Activated B cell treated with CpG ODN at 0.5 μM for 24 hours (primary cell): ENCODE results near the gene HMGXB4. TPM values are rescaled to one million over a fixed set of nuclear protein-coding genes. Genes with fewer than 3 reads are reported as not detected.

ENCODE experiments used
- ATAC-seq: fragments of 200-7000 bp; cut with Tn5 transposase; one replicate; pipeline ENCODE4 v1.10.0; 2021; ENCODE audit warnings: low read depth, mild to moderate bottlenecking, moderate library complexity
- CTCF ChIA-PET: fragments of 350-600 bp; sonication (Branson Sonifier 250); formaldehyde crosslinking; loops from one replicate; lab custom pipeline; 2021; ENCODE audit warnings: antibody characterized with exemption; lab: Charles Lee
- POLR2A ChIA-PET: fragments of 350-600 bp; sonication (Branson Sonifier 250); formaldehyde crosslinking; loops from one replicate; lab custom pipeline; 2021; ENCODE audit warnings: antibody characterized with exemption; lab: Charles Lee
- DNase-seq: peaks from one replicate; pipeline ENCODE4 v3.0.0; 2022
- H3K27ac Mint-ChIP-seq: one replicate; pipeline ENCODE4 v1.8.0; 2020; ENCODE audit warnings: mixed read lengths
- H3K27me3 Mint-ChIP-seq: one replicate; pipeline ENCODE4 v1.8.0; 2021; ENCODE audit warnings: mixed read lengths
- H3K36me3 Mint-ChIP-seq: one replicate; pipeline ENCODE4 v1.8.0; 2021; ENCODE audit warnings: low read depth, mixed read lengths
- H3K4me1 Mint-ChIP-seq: one replicate; pipeline ENCODE4 v1.8.0; 2021; ENCODE audit warnings: mixed read lengths
- H3K4me3 Mint-ChIP-seq: one replicate; pipeline ENCODE4 v1.8.0; 2020; ENCODE audit warnings: mild to moderate bottlenecking, mixed read lengths
- H3K9me3 Mint-ChIP-seq: one replicate; pipeline ENCODE4 v1.8.0; 2020; ENCODE audit warnings: mixed read lengths
- CTCF ChIP-seq: fragments of 200-600 bp; IDR thresholded peaks from one replicate; pipeline ENCODE4 v1.8.0; 2022; ENCODE audit warnings: antibody characterized with exemption, mild to moderate bottlenecking
- intact Hi-C: fragments of 100-400 bp; cut with micrococcal nuclease; formaldehyde crosslinking; loops from one replicate; pipeline ENCODE4 v1.15.1; 2024
- total RNA-seq: library from RNA; stranded (reverse); gene quantifications from 2 replicates; pipeline ENCODE4 v1.2.3, GENCODE V29; 2022

HMGXB4 gene
- total RNA-seq, 1 donor from 2014 or later: 24.8 TPM

GRCh38 chr22:35328472-35328885 is 71.2 kb downstream of the HMGXB4 start:
- intact Hi-C loops: no loop called here
- no peaks in the 10 kb centered on the region for H3K27me3 Mint-ChIP-seq
- POLR2A ChIA-PET: no interaction called here
- no peak overlapping the region for H3K27ac Mint-ChIP-seq
- TF ChIP-seq CTCF: no peak
- DNase-seq (no peak), ATAC-seq (no peak)
- H3K4me3 Mint-ChIP-seq: no peak overlapping the region
- CTCF ChIA-PET: no interaction called here
- H3K4me1 Mint-ChIP-seq: peaks cover 31% of the 10 kb centered on the region
- H3K36me3 Mint-ChIP-seq: peaks cover 70% of the 10 kb centered on the region
- no peaks in the 10 kb centered on the region for H3K9me3 Mint-ChIP-seq

- intact Hi-C loops: no loop called here
- Mint-ChIP-seq H3K27me3 (no peaks in the 10 kb centered on the region), H3K27ac (no peak overlapping the region), H3K4me1 (peaks cover 35% of the 10 kb centered on the region), H3K4me3 (no peak overlapping the region), H3K9me3 (no peaks in the 10 kb centered on the region), H3K36me3 (peaks cover 69% of the 10 kb centered on the region)
- DNase-seq (no peak), ATAC-seq (no peak)
- ChIA-PET CTCF (interaction anchor here (1.7 kb wide), 1 partner anchor 255 kb away, joined by 3 read pairs; no protein-coding TSS in a partner anchor), POLR2A (interaction anchor here (1.0 to 1.1 kb wide), 3 partner anchors 15 to 30 kb away, joined by 3 to 5 read pairs (median 4); partner anchors contain the start of gene TOM1)
- no peak for TF ChIP-seq CTCF
Observed at GRCh38 chr22:35329114-35329847, 72.0 kb downstream of the HMGXB4 start.

DNA sequence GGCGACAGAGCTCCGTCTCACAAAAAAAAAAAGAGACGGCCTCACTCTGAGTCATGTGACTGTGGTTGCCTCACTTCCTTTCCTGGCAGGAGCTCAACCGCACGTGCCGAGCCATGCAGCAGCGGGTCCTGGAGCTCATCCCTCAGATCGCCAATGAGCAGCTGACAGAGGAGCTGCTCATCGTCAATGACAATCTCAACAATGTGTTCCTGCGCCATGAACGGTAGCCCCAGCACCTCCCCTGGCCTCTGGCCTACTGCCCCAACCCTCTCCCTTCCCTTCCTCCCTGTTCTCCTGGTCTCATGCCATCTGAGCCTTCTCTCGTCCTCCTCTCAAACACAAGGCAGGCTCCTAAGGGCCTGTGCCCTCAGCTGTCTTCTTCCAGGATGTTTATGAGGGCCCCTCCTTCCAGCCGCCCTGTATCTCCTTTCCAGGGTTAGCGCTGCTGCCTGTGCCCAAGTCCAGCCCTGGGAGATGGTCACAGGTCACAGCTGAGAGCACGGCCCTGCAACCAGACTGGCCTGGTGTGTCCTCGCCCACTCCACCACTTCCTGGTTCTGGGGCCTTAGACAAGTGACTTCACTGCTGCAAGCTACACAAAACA is 73.1 kb downstream of the HMGXB4 start:
- ChIA-PET CTCF (interaction anchor here (1.7 kb wide), 1 partner anchor 253 kb away, joined by 3 read pairs; no protein-coding TSS in a partner anchor), POLR2A (interaction anchor here (1.0 to 1.1 kb wide), 3 partner anchors 14 to 31 kb away, joined by 3 to 5 read pairs (median 4); partner anchors contain the start of gene TOM1)
- Mint-ChIP-seq H3K27ac (peak overlapping the region; percentile 80), H3K9me3 (no peaks in the 10 kb centered on the region), H3K36me3 (peaks cover 62% of the 10 kb centered on the region), H3K27me3 (no peaks in the 10 kb centered on the region), H3K4me1 (peaks cover 25% of the 10 kb centered on the region), H3K4me3 (peak overlapping the region; percentile 59)
- ATAC-seq (peak; percentile 39), DNase-seq (no peak)
- TF ChIP-seq CTCF: no peak
- intact Hi-C loops: no loop called here

DNA sequence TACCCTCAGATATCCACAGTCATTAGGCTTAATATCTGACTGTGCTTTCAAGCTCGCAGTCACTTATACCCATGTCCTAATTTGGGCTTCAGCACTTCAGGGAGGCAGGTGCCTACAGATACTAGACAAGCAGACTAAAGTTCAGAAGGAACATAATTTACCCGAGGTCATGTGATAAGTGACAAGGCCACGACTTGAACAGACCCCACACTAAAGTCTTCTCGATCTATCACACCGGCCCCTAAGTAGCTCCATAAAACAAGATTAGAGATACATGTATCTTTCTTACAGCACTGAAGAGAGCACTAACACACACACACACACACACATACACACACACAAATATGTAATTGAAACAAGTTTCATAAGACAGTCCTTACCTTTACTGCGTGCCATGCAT is 75.0 kb downstream of the HMGXB4 start:
- no peak for ATAC-seq

More for the DNA sequence above, 75.0 kb downstream of the HMGXB4 start:
- intact Hi-C loops: no loop called here
- no peak for DNase-seq
- Mint-ChIP-seq H3K27ac (peak overlapping the region; percentile 21), H3K9me3 (no peaks in the 10 kb centered on the region), H3K36me3 (peaks cover 58% of the 10 kb centered on the region), H3K4me3 (no peak overlapping the region), H3K27me3 (no peaks in the 10 kb centered on the region), H3K4me1 (peaks cover 25% of the 10 kb centered on the region)
- ChIA-PET POLR2A (no interaction called here), CTCF (no interaction called here)
- no peak for TF ChIP-seq CTCF
